Measurements from ENCODE around the gene FOXP1. TPM values are rescaled to one million over a fixed set of nuclear protein-coding genes. Genes with fewer than 3 reads are reported as not detected.

The FOXP1 gene
- total and polyA plus RNA-seq, 2 experiments from 2014 or later: 37.4 to 59.9 TPM

DNA sequence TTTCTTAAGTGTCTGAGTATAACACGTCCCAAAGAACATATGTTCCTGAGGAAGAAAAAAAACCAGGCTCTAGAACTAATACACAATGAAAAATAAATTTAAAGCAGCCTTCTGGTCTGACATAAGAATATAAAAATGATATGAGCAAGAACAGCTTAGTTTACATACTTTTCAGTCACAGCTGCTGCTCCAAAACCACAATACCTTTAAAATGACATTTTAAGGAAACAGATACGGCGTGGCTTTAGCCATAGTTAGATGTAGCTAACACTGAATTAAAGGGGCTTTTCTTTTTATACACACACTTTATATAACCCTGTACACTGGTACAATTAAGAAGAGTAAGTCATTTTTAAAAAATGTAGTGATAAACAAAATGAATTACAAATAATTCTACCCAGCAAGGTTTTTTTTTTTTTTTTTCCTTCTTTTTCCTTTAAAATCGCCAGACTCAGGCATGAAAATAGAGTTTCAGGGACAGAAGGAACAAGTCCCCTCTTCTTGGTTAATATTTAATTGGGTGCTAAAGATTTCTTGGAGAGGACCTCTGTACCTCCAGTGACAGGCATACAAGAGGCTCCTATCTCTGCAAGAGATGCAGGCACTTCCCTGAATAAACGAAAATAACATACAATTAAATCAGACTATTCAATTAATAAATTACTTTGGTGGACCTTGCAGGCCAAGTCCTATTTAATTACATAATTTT, 265.6 kb downstream of the FOXP1 start:
- Histone ChIP-seq H3K36me3 (ENCODE audit: low read depth) (no peaks in the 10 kb centered on the region), H3K9ac (no peak overlapping the region), H3K9me2 (ENCODE audit: insufficient read depth) (no peaks in the 10 kb centered on the region), H3K4me1 (ENCODE audit: insufficient read depth) (peaks cover 15% of the 10 kb centered on the region), H3K4me3 (no peak overlapping the region), H3F3A (ENCODE audit: insufficient read depth) (no peaks in the 10 kb centered on the region), H2AFZ (no peak overlapping the region), H3K79me2 (ENCODE audit: insufficient read depth) (peaks cover 16% of the 10 kb centered on the region; the same call in 1 of the 2 replicates), H3K9me3 (ENCODE audit: low read depth) (no peaks in the 10 kb centered on the region), H3K27ac (no peak overlapping the region), H4K20me1 (ENCODE audit: insufficient read depth) (no peaks in the 10 kb centered on the region), H3K4me2 (ENCODE audit: unreplicated experiment) (peak overlapping the region; percentile 31), H3K27me3 (replicated peaks; ENCODE audit: insufficient read depth) (no peaks in the 10 kb centered on the region)
- no peak for TF ChIP-seq EZH2 (IDR thresholded peaks at IDR 0.05; ENCODE audit: insufficient read depth, poor library complexity, severe bottlenecking)
- no peak for TF ChIP-seq EZH2phosphoT487 (IDR thresholded peaks at IDR 0.05; ENCODE audit: insufficient read depth, low read depth)
- in situ Hi-C loops (cut with MboI): no loop called here
- WGBS, 2 experiments (ENCODE audit: low coverage in 1 of 2, low lambda C conversion rate in 2 of 2, missing lambda C conversion rate in 2 of 2): 60% methylated on average over 5 of the region's 5 CpGs
- DNase-seq: peak; percentile 30

DNA sequence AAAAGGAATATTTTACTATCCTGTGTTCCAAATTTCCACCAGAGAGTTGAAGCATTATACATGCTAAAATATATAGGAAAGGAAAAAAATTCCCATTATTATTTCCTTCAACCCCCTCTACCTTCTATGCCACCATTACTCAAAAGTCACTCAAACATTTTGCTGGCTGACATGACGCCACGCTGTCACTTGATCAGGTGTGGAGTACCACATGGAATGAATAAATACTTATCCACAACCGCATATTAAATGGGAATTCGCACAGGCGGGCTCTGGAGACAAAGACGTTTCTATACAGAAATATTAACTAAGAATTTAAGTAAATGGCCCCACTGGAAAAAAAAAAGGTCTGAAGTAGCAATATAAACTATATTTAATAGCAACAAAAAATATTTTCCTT, 266.4 kb downstream of the FOXP1 start:
- Histone ChIP-seq H4K20me1 (ENCODE audit: insufficient read depth) (no peaks in the 10 kb centered on the region), H3K4me3 (no peak overlapping the region), H3K27me3 (replicated peaks; ENCODE audit: insufficient read depth) (no peaks in the 10 kb centered on the region), H3K9me2 (ENCODE audit: insufficient read depth) (no peaks in the 10 kb centered on the region), H3F3A (ENCODE audit: insufficient read depth) (no peaks in the 10 kb centered on the region), H3K27ac (no peak overlapping the region), H2AFZ (no peak overlapping the region), H3K9me3 (ENCODE audit: low read depth) (no peaks in the 10 kb centered on the region), H3K4me1 (ENCODE audit: insufficient read depth) (peaks cover 15% of the 10 kb centered on the region), H3K9ac (no peak overlapping the region), H3K79me2 (ENCODE audit: insufficient read depth) (peaks cover 16% of the 10 kb centered on the region; the same call in 1 of the 2 replicates), H3K4me2 (ENCODE audit: unreplicated experiment) (peak overlapping the region; percentile 31), H3K36me3 (ENCODE audit: low read depth) (no peaks in the 10 kb centered on the region)
- WGBS, 2 experiments (ENCODE audit: low coverage in 1 of 2, low lambda C conversion rate in 2 of 2, missing lambda C conversion rate in 2 of 2): 91 to 95% methylated on average over 6 of the region's 6 CpGs
- in situ Hi-C loops (cut with MboI): no loop called here
- no peak for DNase-seq
- no peak for TF ChIP-seq EZH2 (IDR thresholded peaks at IDR 0.05; ENCODE audit: insufficient read depth, poor library complexity, severe bottlenecking)
- TF ChIP-seq EZH2phosphoT487 (IDR thresholded peaks at IDR 0.05; ENCODE audit: insufficient read depth, low read depth): no peak

DNA sequence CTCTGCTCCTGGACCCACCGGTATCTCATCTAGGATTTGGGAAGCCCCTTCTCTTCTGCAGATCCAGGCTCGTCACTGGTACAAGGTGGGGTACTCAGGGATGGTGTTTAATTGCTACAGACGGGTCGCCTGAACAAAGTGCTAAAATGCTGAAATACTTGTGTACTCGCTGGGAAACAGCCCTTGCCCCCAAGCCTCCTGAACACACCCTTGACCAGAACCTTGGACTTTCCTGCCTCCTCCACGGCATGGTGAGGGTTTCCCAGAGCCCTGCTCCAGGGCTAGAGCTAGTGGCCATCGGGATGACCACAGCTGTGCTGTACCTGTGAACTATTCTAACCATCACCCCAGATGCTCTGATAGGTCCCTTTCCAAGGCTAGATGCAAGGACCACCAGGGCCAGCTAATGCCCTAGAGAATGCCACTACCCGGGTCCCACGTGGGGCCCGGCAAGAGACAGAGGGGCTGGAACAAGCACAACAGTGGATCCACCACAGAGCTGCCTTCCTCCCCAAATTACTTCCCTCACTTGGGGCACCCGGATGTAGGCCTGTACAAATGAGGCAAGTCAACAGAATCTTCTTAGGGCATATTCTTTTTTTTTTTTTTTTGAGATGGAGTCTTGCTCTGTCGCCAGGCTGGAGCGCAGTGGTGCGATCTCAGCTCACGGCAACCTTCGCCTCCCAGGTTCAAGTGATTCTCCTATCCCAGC, 267.3 kb downstream of the FOXP1 start:
- in situ Hi-C loops (cut with MboI): no loop called here

DNA sequence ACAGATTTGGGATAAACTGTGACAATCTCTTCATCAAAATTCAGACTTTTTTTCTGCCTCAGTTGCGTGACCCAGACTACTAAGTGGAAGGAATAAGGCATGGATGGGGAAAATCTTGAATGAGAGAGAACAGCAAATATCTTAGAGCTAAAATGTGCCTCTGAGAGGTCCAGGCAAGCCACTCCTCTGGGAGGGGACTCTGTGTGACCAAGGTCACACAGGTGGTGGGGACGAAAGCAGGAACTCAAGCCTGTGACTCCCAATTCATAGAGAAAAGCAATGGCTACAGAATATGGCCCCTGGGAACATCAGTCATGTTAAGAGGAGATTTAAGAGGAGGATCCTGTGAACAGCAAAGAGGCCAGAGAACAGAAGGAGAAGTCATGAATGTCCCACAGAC, 268.1 kb downstream of the FOXP1 start:
- Histone ChIP-seq H3K27me3 (replicated peaks; ENCODE audit: insufficient read depth) (no peaks in the 10 kb centered on the region), H3K9me2 (ENCODE audit: insufficient read depth) (no peaks in the 10 kb centered on the region), H3K4me1 (ENCODE audit: insufficient read depth) (peaks cover 29% of the 10 kb centered on the region), H3K27ac (no peak overlapping the region), H3F3A (ENCODE audit: insufficient read depth) (peaks cover 15% of the 10 kb centered on the region), H3K4me3 (no peak overlapping the region), H3K9me3 (ENCODE audit: low read depth) (no peaks in the 10 kb centered on the region), H3K4me2 (ENCODE audit: unreplicated experiment) (no peak overlapping the region), H3K79me2 (ENCODE audit: insufficient read depth) (peaks cover 16% of the 10 kb centered on the region; the same call in 1 of the 2 replicates), H3K36me3 (ENCODE audit: low read depth) (no peaks in the 10 kb centered on the region), H4K20me1 (ENCODE audit: insufficient read depth) (no peaks in the 10 kb centered on the region), H2AFZ (no peak overlapping the region), H3K9ac (no peak overlapping the region)
- in situ Hi-C loops (cut with MboI): no loop called here
- TF ChIP-seq EZH2 (IDR thresholded peaks at IDR 0.05; ENCODE audit: insufficient read depth, poor library complexity, severe bottlenecking): no peak
- TF ChIP-seq EZH2phosphoT487 (IDR thresholded peaks at IDR 0.05; ENCODE audit: insufficient read depth, low read depth): no peak
- no peak for DNase-seq
- 98 to 100% methylated on average over 2 of the region's 2 CpGs for WGBS, 2 experiments (ENCODE audit: low coverage in 1 of 2, low lambda C conversion rate in 2 of 2, missing lambda C conversion rate in 2 of 2)

More for the DNA sequence above, 267.3 kb downstream of the FOXP1 start:
- 90 to 96% methylated on average over 16 of the region's 16 CpGs for WGBS, 2 experiments (ENCODE audit: low coverage in 1 of 2, low lambda C conversion rate in 2 of 2, missing lambda C conversion rate in 2 of 2)
- no peaks in the 10 kb centered on the region for H3K27me3 ChIP-seq (replicated peaks; ENCODE audit: insufficient read depth)
- H3K4me1 ChIP-seq (ENCODE audit: insufficient read depth): peaks cover 22% of the 10 kb centered on the region
- H3K4me3 ChIP-seq: no peak overlapping the region
- no peaks in the 10 kb centered on the region for H3K36me3 ChIP-seq (ENCODE audit: low read depth)
- H3F3A ChIP-seq (ENCODE audit: insufficient read depth): peaks cover 8% of the 10 kb centered on the region
- no peaks in the 10 kb centered on the region for H4K20me1 ChIP-seq (ENCODE audit: insufficient read depth)
- no peak overlapping the region for H3K9ac ChIP-seq
- no peak overlapping the region for H3K27ac ChIP-seq
- H3K9me2 ChIP-seq (ENCODE audit: insufficient read depth): no peaks in the 10 kb centered on the region
- no peak overlapping the region for H2AFZ ChIP-seq
- DNase-seq: no peak
- no peaks in the 10 kb centered on the region for H3K9me3 ChIP-seq (ENCODE audit: low read depth)
- H3K4me2 ChIP-seq (ENCODE audit: unreplicated experiment): no peak overlapping the region
- peaks cover 16% of the 10 kb centered on the region; the same call in 1 of the 2 replicates for H3K79me2 ChIP-seq (ENCODE audit: insufficient read depth)
- TF ChIP-seq EZH2 (IDR thresholded peaks at IDR 0.05; ENCODE audit: insufficient read depth, poor library complexity, severe bottlenecking) (no peak), EZH2phosphoT487 (IDR thresholded peaks at IDR 0.05; ENCODE audit: insufficient read depth, low read depth) (no peak)
